K562 (cell line): ENCODE results near the gene DRP2. TPM values are rescaled to one million over a fixed set of nuclear protein-coding genes. Genes with fewer than 3 reads are reported as not detected.

Experiments used
- ATAC-seq: fragments of 200-7000 bp; cut with Tn5 transposase; 3 replicates; pipeline ENCODE4 v1.9.1; 2020; ENCODE audit warnings: moderate library complexity
- BruUV-seq: library from RNA; stranded (reverse); fragments of 400-500 nt; replicated peaks from 2 replicates; lab custom pipeline; 2021; lab: Mats Ljungman, UMichigan
- CTCF ChIA-PET: fragments of 300-600 bp; formaldehyde crosslinking; extraction: SDS; loops from one replicate; lab custom pipeline; 2021; ENCODE audit warnings: low intra/inter-chr PET ratio; lab: Yijun Ruan, JAX
- POLR2A ChIA-PET: fragments of 300-600, 350-650 bp; sonication (Branson Sonifier 250); formaldehyde crosslinking; extraction: SDS; loops from one replicate; lab custom pipeline; 2021; ENCODE audit warnings: antibody characterized with exemption, inconsistent platforms; lab: Yijun Ruan, JAX
- DNase-seq, 4 experiments: peaks; one replicate each; pipeline versions ENCODE4 v3.0.0 to v3.0.0-alpha.2; 2011 to 2018; ENCODE audit warnings: low spot score in 3 of 4, mixed read lengths in 3 of 4; ENCODE audit errors: extremely low read depth in 1 of 4
- FAIRE-seq: peaks from 2 replicates; lab custom pipeline; 2011; peaks lifted over from hg19 to GRCh38; lab: Jason Lieb, UNC
- H2AFZ ChIP-seq: 2 replicates; pipeline ENCODE4 v1.6.0; 2011; ENCODE audit warnings: low read depth, low read length, control low read depth, inconsistent platforms
- H3K27ac ChIP-seq: fragments of 200-600 bp; 3 replicates; pipeline ENCODE4 v1.8.0; 2011; ENCODE audit warnings: low read depth, mild to moderate bottlenecking, control low read depth, inconsistent platforms, low read length, moderate library complexity, mixed read lengths; ENCODE audit errors: extremely low read depth
- H3K27me3 ChIP-seq, 2 experiments: fragments of 300-600 bp in 1 of 2; 2 replicates in 1 of 2; 3 replicates in 1 of 2; pipeline versions ENCODE4 v1.6.0 to v1.8.0; 2011; ENCODE audit warnings: inconsistent platforms in 2 of 2, low read length in 2 of 2, mild to moderate bottlenecking in 1 of 2, mixed read lengths in 1 of 2, moderate library complexity in 1 of 2; ENCODE audit not compliant: control insufficient read depth in 2 of 2, insufficient read depth in 2 of 2
- H3K36me3 ChIP-seq: fragments of 300-600 bp; 3 replicates; pipeline ENCODE4 v1.8.0; 2011; ENCODE audit warnings: mild to moderate bottlenecking, low read length, inconsistent platforms; ENCODE audit not compliant: control insufficient read depth, insufficient read depth
- H3K4me1 ChIP-seq, 2 experiments: fragments of 200-600 bp in 1 of 2; replicated peaks in 1 of 2; 2 replicates in 1 of 2; 3 replicates in 1 of 2; pipeline versions ENCODE4 v1.5.1 to v1.8.0; 2011; ENCODE audit warnings: inconsistent platforms in 2 of 2, low read length in 2 of 2, mild to moderate bottlenecking in 1 of 2, mixed read lengths in 1 of 2, moderate library complexity in 1 of 2; ENCODE audit not compliant: control insufficient read depth in 2 of 2, insufficient read depth in 2 of 2
- H3K4me2 ChIP-seq: 2 replicates; pipeline ENCODE4 v1.6.1; 2011; ENCODE audit warnings: low read length, control low read depth, inconsistent platforms, mixed read lengths; ENCODE audit not compliant: insufficient read depth
- H3K4me3 ChIP-seq: fragments of 200-600 bp; sonication (generic), shearing (Covaris generic); 2 replicates; pipeline ENCODE4 v1.5.1; 2016; ENCODE audit warnings: control low read depth, inconsistent platforms
- H3K79me2 ChIP-seq: fragments of 200-600 bp; 3 replicates; pipeline ENCODE4 v1.8.0; 2011; ENCODE audit warnings: low read length, inconsistent platforms; ENCODE audit not compliant: control insufficient read depth, insufficient read depth
- H3K9ac ChIP-seq, 2 experiments: 2 replicates each; pipeline versions ENCODE4 v1.6.0 to v1.6.1; 2011; ENCODE audit warnings: low read depth in 2 of 2, low read length in 2 of 2, control low read depth in 1 of 2, inconsistent platforms in 1 of 2, mild to moderate bottlenecking in 1 of 2, mixed read lengths in 1 of 2; ENCODE audit not compliant: insufficient read depth in 1 of 2
- H3K9me1 ChIP-seq: one replicate; pipeline ENCODE4 v1.6.0; 2011; ENCODE audit warnings: inconsistent platforms, mild to moderate bottlenecking, low read length, moderate library complexity; ENCODE audit not compliant: control insufficient read depth, insufficient read depth
- H3K9me3 ChIP-seq: replicated peaks from 2 replicates; pipeline ENCODE4 v1.5.1; 2011; ENCODE audit warnings: low read depth, low read length, inconsistent platforms; ENCODE audit not compliant: control insufficient read depth, insufficient read depth
- H4K20me1 ChIP-seq: replicated peaks from 2 replicates; pipeline ENCODE4 v1.6.1; 2011; ENCODE audit warnings: low read length, inconsistent platforms, mixed read lengths; ENCODE audit not compliant: control insufficient read depth, insufficient read depth
- ADNP ChIP-seq: fragments of 200-800 bp; sonication (Bioruptor generic); IDR thresholded peaks from 2 replicates; pipeline ENCODE4 v1.6.1; 2016; ENCODE audit warnings: missing genetic modification characterization, missing compliant biosample characterization
- C11orf30 ChIP-seq: fragments of 450-650 bp; IDR thresholded peaks from 2 replicates; pipeline ENCODE4 v1.6.1; 2016; ENCODE audit warnings: low read depth, mild to moderate bottlenecking
- CBX5 ChIP-seq: IDR thresholded peaks from 2 replicates; pipeline ENCODE4 v1.6.1; 2014; ENCODE audit warnings: low read depth, borderline replicate concordance
- E2F4 ChIP-seq: sonication (generic); formaldehyde crosslinking; IDR thresholded peaks from 2 replicates; pipeline ENCODE4 v1.8.0; 2022; ENCODE audit warnings: mild to moderate bottlenecking, low read depth, missing genetic modification reagents
- ETV6 ChIP-seq, 3 experiments: fragments of 150-350 bp in 1 of 3; sonication (generic) in 1 of 3; formaldehyde crosslinking in 1 of 3; IDR thresholded peaks; 2 replicates each; pipeline versions ENCODE4 v1.6.1 to v1.8.0; 2014 to 2022; ENCODE audit warnings: borderline replicate concordance in 2 of 3, low read depth in 2 of 3, antibody characterized with exemption in 1 of 3, low read length in 1 of 3, mild to moderate bottlenecking in 1 of 3, missing genetic modification reagents in 1 of 3
- FOXO4 ChIP-seq: fragments of 450-650 bp; formaldehyde crosslinking; IDR thresholded peaks from 2 replicates; pipeline ENCODE4 v1.4.0; 2020; ENCODE audit warnings: mild to moderate bottlenecking, moderate library complexity
- WHSC1 ChIP-seq: IDR thresholded peaks from one replicate; pipeline ENCODE4 v1.6.1; 2012; ENCODE audit warnings: low read length, control low read depth, inconsistent platforms
- ZNF143 ChIP-seq: sonication (generic); formaldehyde crosslinking; IDR thresholded peaks from 2 replicates; pipeline ENCODE4 v1.9.0; 2022; ENCODE audit warnings: mild to moderate bottlenecking, missing genetic modification reagents
- ZNF316 ChIP-seq: fragments of 450-650 bp; IDR thresholded peaks from 2 replicates; pipeline ENCODE4 v1.6.1; 2016
- ZNF398 ChIP-seq: fragments of 250-450 bp; sonication (Bioruptor Pico); IDR thresholded peaks from 2 replicates; pipeline ENCODE4 v1.8.0; 2021; ENCODE audit warnings: moderate library complexity, mild to moderate bottlenecking, inconsistent platforms
- ZNF561 ChIP-seq: fragments of 450-650 bp; formaldehyde crosslinking; conservative IDR thresholded peaks from 2 replicates; pipeline ENCODE4 v1.4.0; 2020; ENCODE audit warnings: mild to moderate bottlenecking, moderate library complexity
- ZNF57 ChIP-seq: fragments of 450-650 bp; formaldehyde crosslinking; IDR thresholded peaks from 2 replicates; pipeline ENCODE4 v1.4.0; 2020; ENCODE audit warnings: mild to moderate bottlenecking, moderate library complexity
- WGBS: fragments of 100-300 bp; shearing (Covaris generic); methylation state at CpG from one replicate; pipeline ENCODE4 v1.1.6; 2016; ENCODE audit warnings: low coverage, mixed read lengths; ENCODE audit not compliant: insufficient coverage; ENCODE audit errors: missing lambda C conversion rate; 5-methylcytosine and 5-hydroxymethylcytosine counted together
- in situ Hi-C: fragments of 300-500 bp; cut with MboI; formaldehyde crosslinking; loops from 4 replicates; pipeline ENCODE4 v1.15.0; 2018; ENCODE audit warnings: inconsistent platforms, mixed read lengths
- intact Hi-C: fragments of 100-400 bp; cut with micrococcal nuclease; formaldehyde crosslinking; loops from 2 replicates; pipeline ENCODE4 v1.14.2; 2022
- polyA plus RNA-seq, 8 experiments: library from polyadenylated mRNA; depleted of rRNA in 4 of 8; stranded (reverse) in 5 of 8; unstranded in 3 of 8; fragments of >200 nt; fragmentation: Nextera tagmentation in 2 of 8; fragmentation: Illumina TruSeq in 1 of 8; extraction: Ambion mirVana in 2 of 8; extraction: Trizol in 1 of 8; gene quantifications; 2 replicates each; pipeline versions ENCODE4 v1.2.1 to v1.2.3, GENCODE V29; 2011 to 2014; ENCODE audit warnings: inconsistent platforms in 1 of 8, missing spikeins in 1 of 8
- total RNA-seq, 7 experiments: library from RNA; depleted of rRNA in 6 of 7; stranded (reverse); fragments of >200 nt in 6 of 7; fragmentation: Illumina TruSeq in 2 of 7; extraction: Trizol in 2 of 7; gene quantifications; 2 replicates each; pipeline versions ENCODE4 v1.2.1 to v1.2.3, GENCODE V29; 2011 to 2021; ENCODE audit warnings: low replicate concordance in 1 of 7

Gene DRP2
- total and polyA plus RNA-seq, 9 of the 15 experiments (the other 6 are each of a cell fraction or from before 2014, with no cell fraction given) = 0.01 to 0.30 (median 0.15) TPM

- intact Hi-C loops (no loop called here), in situ Hi-C loops (no loop called here)
- Histone ChIP-seq H4K20me1 (no peaks in the 10 kb centered on the region; the same call in 1 of the 2 replicates), H3K9me1 (no peaks in the 10 kb centered on the region), H3K4me1 (no peaks in the 10 kb centered on the region; a peak in 1 of 5 replicates), H2AFZ (no peak overlapping the region), H3K79me2 (no peaks in the 10 kb centered on the region), H3K4me3 (no peak overlapping the region), H3K4me2 (no peak overlapping the region), H3K36me3 (no peaks in the 10 kb centered on the region), H3K27ac (no peak overlapping the region), H3K9ac (no peak overlapping the region), H3K9me3 (no peaks in the 10 kb centered on the region), H3K27me3 (peaks cover 0 to 9% of the 10 kb centered on the region in 2 experiments; a peak in 1 of 5 replicates)
- TF ChIP-seq ZNF57 (CRISPR knock-in tag) = no peak
- no peak for TF ChIP-seq ZNF561 (CRISPR knock-in tag)
- TF ChIP-seq C11orf30 = 0 out of 2 replicates have a peak, but pooled peaks have one; percentile 6
- peak; percentile 45; the same call in 1 of the 2 replicates for TF ChIP-seq ZNF316
- WGBS = 0% methylated on average over 1 of the region's 1 CpG
- no TSS peak for BruUV-seq
- ChIA-PET POLR2A (no interaction called here), CTCF (no interaction called here)
- no peak for FAIRE-seq
- no peak for ATAC-seq
- DNase-seq = no peak
These were observed 11.5 kb downstream of the DRP2 start for GRCh38 chrX:101231080-101231479.

GRCh38 chrX:101232316-101232715 is 12.7 kb downstream of the DRP2 start:
- in situ Hi-C loops (no loop called here), intact Hi-C loops (no loop called here)
- FAIRE-seq = no peak
- Histone ChIP-seq H3K36me3 (no peaks in the 10 kb centered on the region), H3K9me1 (no peaks in the 10 kb centered on the region), H3K4me1 (no peaks in the 10 kb centered on the region; a peak in 1 of 5 replicates), H3K9ac (no peak overlapping the region), H3K27ac (no peak overlapping the region), H2AFZ (peak overlapping the region; percentile 45; the same call in 1 of the 2 replicates), H3K9me3 (no peaks in the 10 kb centered on the region), H3K4me3 (no peak overlapping the region), H3K79me2 (no peaks in the 10 kb centered on the region), H3K27me3 (peaks cover 0 to 9% of the 10 kb centered on the region in 2 experiments; a peak in 1 of 5 replicates), H4K20me1 (no peaks in the 10 kb centered on the region; the same call in 1 of the 2 replicates), H3K4me2 (no peak overlapping the region)
- BruUV-seq = no TSS peak
- ChIA-PET POLR2A (no interaction called here), CTCF (no interaction called here)
- no peak for ATAC-seq
- DNase-seq = peak in 1 of 4 experiments; percentile 6
- WGBS = 0% methylated on average over 4 of the region's 5 CpGs
- TF ChIP-seq E2F4 (CRISPR knock-in tag) = no peak
- TF ChIP-seq ZNF398 (CRISPR knock-in tag) = no peak
- no peak for TF ChIP-seq CBX5
- no peak for TF ChIP-seq ADNP (tag)
- TF ChIP-seq FOXO4 (CRISPR knock-in tag) = no peak
- no peak for TF ChIP-seq WHSC1
- no peak for TF ChIP-seq ZNF143 (CRISPR knock-in tag)
- no peak for TF ChIP-seq ETV6 (IDR thresholded peaks at IDR 0.05; ENCODE audit: borderline replicate concordance in 1 of 2, low read depth in 2 of 2, low read length in 1 of 2)
- TF ChIP-seq ETV6 (CRISPR knock-in tag; IDR thresholded peaks at IDR 0.05; ENCODE audit: borderline replicate concordance) = no peak
